Ishikawa (cell line): ENCODE results near the gene TAGLN3.

Experiments used
- CREB1 ChIP-seq: IDR thresholded peaks from 2 replicates; pipeline ENCODE4 v1.6.1; 2012; ENCODE audit warnings: low read depth
- EP300 ChIP-seq: IDR thresholded peaks from 2 replicates; pipeline ENCODE4 v1.6.1; 2012; ENCODE audit warnings: borderline replicate concordance
- FOXM1 ChIP-seq: IDR thresholded peaks from 2 replicates; pipeline ENCODE4 v1.6.1; 2012; ENCODE audit warnings: low read depth, borderline replicate concordance
- TEAD4 ChIP-seq: IDR thresholded peaks from 2 replicates; pipeline ENCODE4 v1.6.1; 2012
- ZBTB7A ChIP-seq: IDR thresholded peaks from 2 replicates; pipeline ENCODE4 v1.6.1; 2012; ENCODE audit warnings: low read depth
- TF ChIP-seq, protein P1 (sequence below): IDR thresholded peaks from 2 replicates; pipeline ENCODE4 v1.6.1; 2012

GRCh38 chr3:112030901-112031300, 32.2 kb downstream of the TAGLN3 start:
- TF ChIP-seq CREB1 (no peak), TEAD4 (no peak), EP300 (no peak), FOXM1 (no peak), ZBTB7A (no peak)
- TF ChIP-seq, protein P1, sequence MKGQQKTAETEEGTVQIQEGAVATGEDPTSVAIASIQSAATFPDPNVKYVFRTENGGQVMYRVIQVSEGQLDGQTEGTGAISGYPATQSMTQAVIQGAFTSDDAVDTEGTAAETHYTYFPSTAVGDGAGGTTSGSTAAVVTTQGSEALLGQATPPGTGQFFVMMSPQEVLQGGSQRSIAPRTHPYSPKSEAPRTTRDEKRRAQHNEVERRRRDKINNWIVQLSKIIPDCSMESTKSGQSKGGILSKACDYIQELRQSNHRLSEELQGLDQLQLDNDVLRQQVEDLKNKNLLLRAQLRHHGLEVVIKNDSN = no peak
